Measurements from ENCODE around the gene CRISPLD2.

GRCh38 chr16:84832488-84833143 is 12.8 kb downstream of the CRISPLD2 start:
- TF ChIP-seq, protein P1, sequence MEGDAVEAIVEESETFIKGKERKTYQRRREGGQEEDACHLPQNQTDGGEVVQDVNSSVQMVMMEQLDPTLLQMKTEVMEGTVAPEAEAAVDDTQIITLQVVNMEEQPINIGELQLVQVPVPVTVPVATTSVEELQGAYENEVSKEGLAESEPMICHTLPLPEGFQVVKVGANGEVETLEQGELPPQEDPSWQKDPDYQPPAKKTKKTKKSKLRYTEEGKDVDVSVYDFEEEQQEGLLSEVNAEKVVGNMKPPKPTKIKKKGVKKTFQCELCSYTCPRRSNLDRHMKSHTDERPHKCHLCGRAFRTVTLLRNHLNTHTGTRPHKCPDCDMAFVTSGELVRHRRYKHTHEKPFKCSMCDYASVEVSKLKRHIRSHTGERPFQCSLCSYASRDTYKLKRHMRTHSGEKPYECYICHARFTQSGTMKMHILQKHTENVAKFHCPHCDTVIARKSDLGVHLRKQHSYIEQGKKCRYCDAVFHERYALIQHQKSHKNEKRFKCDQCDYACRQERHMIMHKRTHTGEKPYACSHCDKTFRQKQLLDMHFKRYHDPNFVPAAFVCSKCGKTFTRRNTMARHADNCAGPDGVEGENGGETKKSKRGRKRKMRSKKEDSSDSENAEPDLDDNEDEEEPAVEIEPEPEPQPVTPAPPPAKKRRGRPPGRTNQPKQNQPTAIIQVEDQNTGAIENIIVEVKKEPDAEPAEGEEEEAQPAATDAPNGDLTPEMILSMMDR (IDR thresholded peaks at IDR 0.05) = no peak
- peak in 1 of 2 donors; percentile 10 for TF ChIP-seq POLR2A (IDR thresholded peaks at IDR 0.05)

Measured in Peyer's patch (tissue), 4 donors.